ENCODE results near the gene OR9G1. TPM values are rescaled to one million over a fixed set of nuclear protein-coding genes. Genes with fewer than 3 reads are reported as not detected.

Gene OR9G1
- total RNA-seq, 1 experiment from 2014 or later = not detected

- Histone ChIP-seq H3K79me2 (ENCODE audit: insufficient read depth, low read length) (no peaks in the 10 kb centered on the region), H3K9me3 (ENCODE audit: control insufficient read depth in 1 of 2, insufficient read depth in 1 of 2, low read depth in 1 of 2, low read length in 2 of 2) (peaks cover 7 to 10% of the 10 kb centered on the region in 2 experiments; a peak in 3 of 4 replicates), H3K27me3 (ENCODE audit: insufficient read depth, low read length) (no peaks in the 10 kb centered on the region), H4K20me1 (ENCODE audit: insufficient read depth) (no peaks in the 10 kb centered on the region), H3K4me1 (ENCODE audit: control insufficient read depth in 1 of 2, insufficient read depth in 2 of 2, low read length in 2 of 2) (no peaks in the 10 kb centered on the region), H3K4me3 (replicated peaks in 1 of 2; ENCODE audit: low read depth in 1 of 2, low read length in 2 of 2) (no peak overlapping the region), H3K9ac (ENCODE audit: low read length) (no peak overlapping the region), H3K9me2 (ENCODE audit: insufficient read depth) (no peaks in the 10 kb centered on the region), H3K4me2 (ENCODE audit: low read length) (no peak overlapping the region), H2AFZ (ENCODE audit: low read depth, low read length, poor library complexity, severe bottlenecking) (no peak overlapping the region), H3K36me3 (ENCODE audit: control insufficient read depth in 1 of 2, insufficient read depth in 2 of 2, low read length in 2 of 2) (no peaks in the 10 kb centered on the region), H3K27ac (ENCODE audit: low read depth, low read length) (no peak overlapping the region)
- TF ChIP-seq YY1 (IDR thresholded peaks at IDR 0.05; ENCODE audit: extremely low read depth, insufficient replicate concordance, low read depth, low read length) (no peak), ZFX (IDR thresholded peaks at IDR 0.05) (no peak), EGR1 (IDR thresholded peaks at IDR 0.05; ENCODE audit: low read depth) (no peak), CTCF (IDR thresholded peaks at IDR 0.05 in 2 of 3, conservative IDR thresholded peaks at IDR 0.05 in 1 of 3; ENCODE audit: borderline replicate concordance in 1 of 3, insufficient read depth in 1 of 3, low read depth in 2 of 3, low read length in 2 of 3) (no peak), ELF1 (IDR thresholded peaks at IDR 0.05; ENCODE audit: borderline replicate concordance, low read depth) (no peak), JUND (IDR thresholded peaks at IDR 0.05) (no peak), ATF3 (IDR thresholded peaks at IDR 0.05) (no peak), ZNF274 (IDR thresholded peaks at IDR 0.05; ENCODE audit: low read depth, low read length) (no peak)
- POLR2A ChIA-PET = no interaction called here
- RAD21 ChIA-PET (ENCODE audit: low non-redundant PET in 1 of 2, low total read pairs in 2 of 2, uncharacterized antibody in 2 of 2, unreplicated experiment in 2 of 2) = no interaction called here
- DNase-seq (ENCODE audit: low read depth, low spot score) = no peak
- intact Hi-C loops (cut with micrococcal nuclease) = no loop called here
- CTCF ChIA-PET = no interaction called here
- BruUV-seq (replicated peaks) = no TSS peak
- ATAC-seq = no peak
These were observed 52.6 kb downstream of the OR9G1 start for GRCh38 chr11:56751480-56751879.

Small RNA genes lying within 50 kb of the gene (microRNA-seq; reads per million reads assigned to microRNA genes)
- not detected for gene MIR6128 (ENCODE audit: borderline number of aligned reads)

Other genes with a start within 250 kb of the OR9G1 start
- gene OR5M3, start 225.7 kb upstream of the OR9G1 start, total RNA-seq (2021; ENCODE audit: unreplicated experiment) = not detected
- not detected for gene OR5M8, start 207.7 kb upstream of the OR9G1 start, total RNA-seq (2021; ENCODE audit: unreplicated experiment)
- gene OR5M11, start 155.8 kb upstream of the OR9G1 start, total RNA-seq (2021; ENCODE audit: unreplicated experiment) = not detected
- gene OR5M10, start 121.4 kb upstream of the OR9G1 start, total RNA-seq (2021; ENCODE audit: unreplicated experiment) = not detected
- not detected for gene OR5M1, start 84.2 kb upstream of the OR9G1 start, total RNA-seq (2021; ENCODE audit: unreplicated experiment)
- not detected for gene OR5AP2, start 56.7 kb upstream of the OR9G1 start, total RNA-seq (2021; ENCODE audit: unreplicated experiment)
- not detected for gene OR5AR1, start 35.4 kb upstream of the OR9G1 start, total RNA-seq (2021; ENCODE audit: unreplicated experiment)
- not detected for gene OR9G4, start 49.6 kb downstream of the OR9G1 start, total RNA-seq (2021; ENCODE audit: unreplicated experiment)

Measured in HCT116 (cell line).